ENCODE measurements around the gene COL8A1.

GRCh38 chr3:99818818-99819217 is 180.4 kb downstream of the COL8A1 start:
- no peak for TF ChIP-seq POLR2A (IDR thresholded peaks at IDR 0.05; ENCODE audit: low read depth, low read length)
- TF ChIP-seq TAF1 (IDR thresholded peaks at IDR 0.05; ENCODE audit: low read depth, low read length) = no peak
- TF ChIP-seq POLR2AphosphoS5 (IDR thresholded peaks at IDR 0.05; ENCODE audit: low read depth, low read length) = no peak
- no peak for TF ChIP-seq SPI1 (IDR thresholded peaks at IDR 0.05; ENCODE audit: low read depth, low read length)
- TF ChIP-seq POU2F2 (IDR thresholded peaks at IDR 0.05; ENCODE audit: low read depth, low read length) = no peak
